UCSD-AML1 (cell line): ENCODE results near the gene PARK7.

ENCODE experiments used
- DNase-seq: peaks from one replicate; lab custom pipeline; 2025; ENCODE audit not compliant: unreplicated experiment; lab: John Stamatoyannopoulos, UW

PARK7 gene

GRCh38 chr1:7980984-7981383 lies 19.5 kb downstream of the PARK7 start:
- no peak for DNase-seq

GRCh38 chr1:7983086-7983778 lies 21.7 kb downstream of the PARK7 start:
- no peak for DNase-seq

- no peak for DNase-seq
These were observed 23.3 kb downstream of the PARK7 start for GRCh38 chr1:7984811-7985210.

GRCh38 chr1:7985851-7986612 lies 24.5 kb downstream of the PARK7 start:
- no peak for DNase-seq

GRCh38 chr1:7987528-7987927 lies 26.0 kb downstream of the PARK7 start:
- no peak for DNase-seq

- DNase-seq = no peak
These were observed 27.1 kb downstream of the PARK7 start for GRCh38 chr1:7988576-7988975.

GRCh38 chr1:7989762-7990428 lies 28.4 kb downstream of the PARK7 start:
- no peak for DNase-seq

GRCh38 chr1:7991504-7992440 lies 30.3 kb downstream of the PARK7 start:
- no peak for DNase-seq

- no peak for DNase-seq
These were observed 31.4 kb downstream of the PARK7 start for GRCh38 chr1:7992885-7993284.

GRCh38 chr1:7993593-7994479 lies 32.3 kb downstream of the PARK7 start:
- DNase-seq = no peak

- no peak for DNase-seq
These were observed 33.3 kb downstream of the PARK7 start for GRCh38 chr1:7994827-7995226.

GRCh38 chr1:7995437-7995836 lies 33.9 kb downstream of the PARK7 start:
- DNase-seq = no peak

- DNase-seq = no peak
These were observed 40.9 kb downstream of the PARK7 start for GRCh38 chr1:8002329-8002910.

GRCh38 chr1:8002921-8003320 lies 41.4 kb downstream of the PARK7 start:
- no peak for DNase-seq

- no peak for DNase-seq
These were observed 42.1 kb downstream of the PARK7 start for GRCh38 chr1:8003438-8004112.

- DNase-seq = no peak
These were observed 42.7 kb downstream of the PARK7 start for GRCh38 chr1:8004113-8004802.

GRCh38 chr1:8004803-8005573 lies 43.5 kb downstream of the PARK7 start:
- DNase-seq = no peak
